Neural cell (in vitro differentiated cells): ENCODE data around the gene SPECC1L. TPM values are rescaled to one million over a fixed set of nuclear protein-coding genes. Genes with fewer than 3 reads are reported as not detected.

Experiments used
- H2AFZ ChIP-seq: fragments of 200-600, 300-800 bp; sonication (generic), shearing (Covaris generic); 2 replicates; pipeline ENCODE4 v1.6.0; 2014; ENCODE audit warnings: low read depth, mild to moderate bottlenecking, antibody characterized with exemption, low read length, moderate library complexity
- H3F3A ChIP-seq: fragments of 200-600 bp; shearing (Covaris generic); 2 replicates; pipeline ENCODE4 v1.6.1; 2016; ENCODE audit warnings: mild to moderate bottlenecking, moderate library complexity, mixed read lengths, antibody characterized with exemption, low read length; ENCODE audit not compliant: insufficient read depth, poor library complexity, severe bottlenecking
- H3K27ac ChIP-seq: fragments of 200-600, 300-800 bp; sonication (generic), shearing (Covaris generic); 2 replicates; pipeline ENCODE4 v1.5.1; 2014; ENCODE audit warnings: mild to moderate bottlenecking, low read length, moderate library complexity
- H3K27me3 ChIP-seq: fragments of 300-800, 200-600 bp; sonication (generic), shearing (Covaris generic); 2 replicates; pipeline ENCODE4 v1.6.0; 2014; ENCODE audit warnings: mild to moderate bottlenecking, low read depth, low read length, moderate library complexity; ENCODE audit not compliant: insufficient read depth
- H3K36me3 ChIP-seq: fragments of 300-800, 200-600 bp; sonication (generic), shearing (Covaris generic); 2 replicates; pipeline ENCODE4 v1.5.1; 2014; ENCODE audit warnings: mild to moderate bottlenecking, antibody characterized with exemption, low read length, moderate library complexity; ENCODE audit not compliant: insufficient read depth
- H3K4me2 ChIP-seq: fragments of 300-800, 200-600 bp; sonication (generic), shearing (Covaris generic); 2 replicates; pipeline ENCODE4 v1.6.0; 2014; ENCODE audit warnings: mild to moderate bottlenecking, low read length
- H3K4me3 ChIP-seq: fragments of 300-800, 200-600 bp; sonication (generic), shearing (Covaris generic); 2 replicates; pipeline ENCODE4 v1.5.1; 2014; ENCODE audit warnings: mild to moderate bottlenecking, low read length, moderate library complexity
- H3K79me2 ChIP-seq: fragments of 200-600 bp; shearing (Covaris generic); replicated peaks from 2 replicates; pipeline ENCODE4 v1.6.0; 2014; ENCODE audit warnings: mild to moderate bottlenecking, low read length, moderate library complexity; ENCODE audit not compliant: insufficient read depth
- H3K9ac ChIP-seq: fragments of 300-800, 200-600 bp; sonication (generic), shearing (Covaris generic); 2 replicates; pipeline ENCODE4 v1.6.1; 2016; ENCODE audit warnings: mild to moderate bottlenecking, low read length, mixed read lengths
- H3K9me2 ChIP-seq: fragments of 200-600 bp; shearing (Covaris generic); 2 replicates; pipeline ENCODE4 v1.6.1; 2016; ENCODE audit warnings: mild to moderate bottlenecking, low read length, mixed read lengths; ENCODE audit not compliant: insufficient read depth
- H3K9me3 ChIP-seq: fragments of 200-600, 300-800 bp; sonication (generic), shearing (Covaris generic); 2 replicates; pipeline ENCODE4 v1.6.1; 2016; ENCODE audit warnings: mild to moderate bottlenecking, mixed run types, low read length, moderate library complexity, mixed read lengths
- H4K20me1 ChIP-seq: fragments of 200-600 bp; shearing (Covaris generic); 2 replicates; pipeline ENCODE4 v1.6.1; 2016; ENCODE audit warnings: mild to moderate bottlenecking, mixed run types; ENCODE audit not compliant: insufficient read depth
- CTCF ChIP-seq: fragments of 450-650 bp; IDR thresholded peaks from 2 replicates; pipeline ENCODE4 v1.5.1; 2014; ENCODE audit warnings: antibody characterized with exemption, mild to moderate bottlenecking, moderate library complexity; ENCODE audit not compliant: poor library complexity, severe bottlenecking
- EP300 ChIP-seq: fragments of 450-650 bp; conservative IDR thresholded peaks from 2 replicates; pipeline ENCODE4 v1.6.1; 2014; ENCODE audit warnings: antibody characterized with exemption, mild to moderate bottlenecking, moderate library complexity; ENCODE audit not compliant: poor library complexity, severe bottlenecking
- EZH2 ChIP-seq: fragments of 200-600, 300-800 bp; shearing (Covaris generic), sonication (generic); IDR thresholded peaks from 2 replicates; pipeline ENCODE4 v1.6.1; 2014; ENCODE audit warnings: antibody characterized with exemption, low read length, borderline replicate concordance, mild to moderate bottlenecking; ENCODE audit not compliant: insufficient read depth, poor library complexity, severe bottlenecking
- MXI1 ChIP-seq: fragments of 450-650 bp; conservative IDR thresholded peaks from 2 replicates; pipeline ENCODE4 v1.6.1; 2014; ENCODE audit warnings: antibody characterized with exemption, mild to moderate bottlenecking; ENCODE audit not compliant: poor library complexity, severe bottlenecking
- POLR2AphosphoS5 ChIP-seq: IDR thresholded peaks from 2 replicates; pipeline ENCODE4 v1.6.1; 2012
- RAD21 ChIP-seq: fragments of 450-650 bp; conservative IDR thresholded peaks from 2 replicates; pipeline ENCODE4 v1.6.1; 2014; ENCODE audit warnings: antibody characterized with exemption, mild to moderate bottlenecking, moderate library complexity
- REST ChIP-seq: IDR thresholded peaks from 2 replicates; pipeline ENCODE4 v1.6.1; 2012; ENCODE audit warnings: borderline replicate concordance
- SMC3 ChIP-seq: fragments of 450-650 bp; conservative IDR thresholded peaks from 2 replicates; pipeline ENCODE4 v1.6.1; 2014; ENCODE audit warnings: antibody characterized with exemption, mild to moderate bottlenecking, moderate library complexity; ENCODE audit not compliant: poor library complexity
- TAF1 ChIP-seq: IDR thresholded peaks from 2 replicates; pipeline ENCODE4 v1.6.1; 2012; ENCODE audit warnings: low read depth
- polyA plus RNA-seq: library from polyadenylated mRNA; depleted of rRNA; stranded (reverse); fragments of >200 nt; gene quantifications from 2 replicates; pipeline ENCODE4 v1.2.3, GENCODE V29; 2014

Gene SPECC1L
- polyA plus RNA-seq, 1 donor from 2014 or later = 27.1 TPM

- Histone ChIP-seq H2AFZ (no peak overlapping the region), H3K9ac (no peak overlapping the region), H4K20me1 (no peaks in the 10 kb centered on the region), H3K4me2 (no peak overlapping the region), H3K4me3 (no peak overlapping the region), H3K27ac (no peak overlapping the region), H3K9me2 (no peaks in the 10 kb centered on the region), H3K27me3 (no peaks in the 10 kb centered on the region), H3K36me3 (no peaks in the 10 kb centered on the region), H3K9me3 (no peaks in the 10 kb centered on the region), H3F3A (no peaks in the 10 kb centered on the region), H3K79me2 (no peaks in the 10 kb centered on the region)
- TF ChIP-seq MXI1 (no peak), CTCF (no peak), SMC3 (no peak), REST (no peak), POLR2AphosphoS5 (no peak), RAD21 (no peak), EP300 (no peak), EZH2 (no peak), TAF1 (no peak)
These were observed 140.8 kb downstream of the SPECC1L start for GRCh38 chr22:24411256-24412004.

- H3K79me2 ChIP-seq = no peaks in the 10 kb centered on the region
- no peak overlapping the region for H3K9ac ChIP-seq
- no peaks in the 10 kb centered on the region for H3F3A ChIP-seq
- no peaks in the 10 kb centered on the region for H3K9me3 ChIP-seq
- no peak overlapping the region for H2AFZ ChIP-seq
- no peaks in the 10 kb centered on the region for H3K36me3 ChIP-seq
- no peak overlapping the region for H3K4me2 ChIP-seq
- no peaks in the 10 kb centered on the region for H3K27me3 ChIP-seq
- no peaks in the 10 kb centered on the region for H3K9me2 ChIP-seq
- H4K20me1 ChIP-seq = no peaks in the 10 kb centered on the region
- H3K27ac ChIP-seq = no peak overlapping the region
- no peak overlapping the region for H3K4me3 ChIP-seq
- TF ChIP-seq EP300 = no peak
- TF ChIP-seq EZH2 = no peak
- TF ChIP-seq TAF1 = no peak
- TF ChIP-seq REST = no peak
- no peak for TF ChIP-seq RAD21
- TF ChIP-seq POLR2AphosphoS5 = no peak
- TF ChIP-seq MXI1 = no peak
- no peak for TF ChIP-seq SMC3
- TF ChIP-seq CTCF = no peak
These were observed 141.6 kb downstream of the SPECC1L start for GRCh38 chr22:24412274-24412673.
